ENCODE results near the gene SERPINA12.
A peak's percentile ranks its signal among the peaks of the same experiment; 100 is the strongest.
"Not testable (repeated sequence)": the region's sequence is repeated elsewhere in the genome, so short reads cannot be mapped to it uniquely, and the experiment has no call there.

Gene SERPINA12

DNA sequence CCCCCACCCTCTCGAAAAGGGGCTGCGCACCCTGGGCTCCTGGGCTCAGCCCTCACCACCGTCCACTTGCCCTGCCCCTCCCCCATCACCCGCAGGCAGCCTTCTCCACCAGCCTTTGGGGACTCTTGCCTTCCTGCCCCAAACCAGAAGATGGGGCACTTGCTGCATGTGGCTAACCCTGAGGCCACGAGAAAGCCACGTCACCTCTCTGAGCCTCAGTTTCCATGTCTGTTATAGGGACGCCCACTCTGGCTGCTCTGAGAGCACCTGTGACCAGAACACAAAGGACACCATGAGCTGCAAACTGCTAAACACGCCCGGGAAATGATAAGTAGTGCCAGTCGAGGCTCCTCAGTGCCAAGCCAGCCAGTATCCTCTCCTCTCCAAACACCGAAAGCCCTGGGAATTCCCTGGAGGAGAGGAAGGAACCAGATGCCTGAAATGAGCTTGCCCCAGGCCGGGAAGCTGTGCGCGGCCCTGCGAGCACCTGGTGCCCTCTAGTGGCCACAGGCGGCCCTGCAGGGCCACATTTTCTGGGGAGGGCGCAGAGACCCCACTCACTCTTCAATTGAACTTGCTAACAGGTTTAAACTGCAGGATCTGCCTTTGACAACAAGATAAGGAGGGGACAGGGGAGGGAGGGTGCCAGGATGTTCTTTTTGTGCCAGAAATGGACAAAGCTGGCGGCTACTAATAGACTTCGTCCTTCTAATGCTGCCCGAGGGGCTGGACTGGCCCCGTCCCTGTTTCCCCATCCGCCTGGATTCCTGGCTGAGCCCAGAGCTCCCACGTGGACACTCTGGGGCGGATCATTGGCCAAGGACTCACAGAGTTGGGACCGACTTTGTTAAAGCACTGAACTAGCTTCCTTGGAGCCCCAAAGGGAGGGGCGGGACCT is 23.1 kb downstream of the SERPINA12 start:
- peak; percentile 11 to 25 for DNase-seq

DNA sequence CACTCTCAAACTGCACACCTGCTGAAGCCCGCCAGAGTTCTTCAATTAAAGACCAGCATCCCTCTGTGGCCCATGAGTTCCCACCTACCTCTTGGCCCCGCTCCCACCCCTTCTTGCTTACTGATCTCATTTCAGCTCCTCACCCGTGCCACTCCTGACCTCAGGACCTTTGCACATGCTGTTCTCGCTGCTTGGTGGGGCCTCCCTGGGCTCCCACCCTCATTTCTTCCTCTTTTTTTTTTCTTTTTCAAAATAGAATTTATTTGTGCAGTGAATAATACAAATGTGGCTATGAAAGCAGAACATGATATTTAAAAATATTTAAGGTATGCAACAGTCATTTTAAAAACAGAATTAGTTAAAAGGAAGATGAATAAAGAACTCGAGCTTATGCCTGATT is 24.8 kb downstream of the SERPINA12 start:
- DNase-seq: no peak

DNA sequence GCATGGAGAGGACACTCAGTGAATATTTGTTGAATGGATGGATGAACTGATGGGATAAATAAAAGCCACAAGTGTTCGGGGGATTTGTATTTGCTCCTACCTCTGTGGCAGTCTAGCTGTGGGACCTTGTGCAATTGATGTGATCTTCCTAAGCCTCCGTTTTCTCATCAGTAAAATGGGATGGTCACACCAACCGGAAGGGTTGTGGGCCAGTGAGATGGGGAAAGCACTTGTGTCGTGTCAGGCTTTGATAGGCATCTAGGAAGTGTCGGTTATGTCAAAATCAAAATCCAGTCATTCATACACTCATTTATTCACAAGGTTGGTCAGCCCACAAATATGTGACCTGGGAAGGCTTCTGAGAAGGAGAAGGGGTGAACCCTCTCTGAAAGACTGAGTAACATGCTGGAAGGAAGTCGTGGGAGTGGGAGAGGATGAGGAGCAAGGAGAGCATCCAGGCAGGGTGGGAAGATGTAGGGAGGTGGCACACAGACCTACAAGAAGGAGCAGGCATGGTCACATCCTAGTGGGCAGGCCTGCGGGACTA is 25.5 kb downstream of the SERPINA12 start:
- no peak for DNase-seq

DNA sequence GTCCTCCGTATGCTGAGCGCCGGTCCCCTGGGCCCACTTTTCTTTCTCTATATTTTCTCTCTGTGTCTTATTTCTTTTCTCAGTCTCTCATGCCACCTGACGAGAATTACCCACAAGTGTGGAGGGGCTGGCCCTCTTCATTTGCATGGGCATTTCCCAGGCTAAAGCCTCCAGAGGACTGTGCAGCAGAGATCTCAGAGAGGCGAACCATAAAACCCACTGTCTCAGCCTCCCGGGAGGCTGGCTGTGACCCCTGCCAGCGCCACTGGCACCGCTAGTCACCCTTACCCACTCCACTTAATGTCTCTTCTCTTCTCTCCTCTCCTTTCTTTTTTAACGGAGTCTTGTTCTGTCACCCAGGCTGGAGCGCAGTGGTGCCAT is 26.2 kb downstream of the SERPINA12 start:
- DNase-seq: no peak

DNA sequence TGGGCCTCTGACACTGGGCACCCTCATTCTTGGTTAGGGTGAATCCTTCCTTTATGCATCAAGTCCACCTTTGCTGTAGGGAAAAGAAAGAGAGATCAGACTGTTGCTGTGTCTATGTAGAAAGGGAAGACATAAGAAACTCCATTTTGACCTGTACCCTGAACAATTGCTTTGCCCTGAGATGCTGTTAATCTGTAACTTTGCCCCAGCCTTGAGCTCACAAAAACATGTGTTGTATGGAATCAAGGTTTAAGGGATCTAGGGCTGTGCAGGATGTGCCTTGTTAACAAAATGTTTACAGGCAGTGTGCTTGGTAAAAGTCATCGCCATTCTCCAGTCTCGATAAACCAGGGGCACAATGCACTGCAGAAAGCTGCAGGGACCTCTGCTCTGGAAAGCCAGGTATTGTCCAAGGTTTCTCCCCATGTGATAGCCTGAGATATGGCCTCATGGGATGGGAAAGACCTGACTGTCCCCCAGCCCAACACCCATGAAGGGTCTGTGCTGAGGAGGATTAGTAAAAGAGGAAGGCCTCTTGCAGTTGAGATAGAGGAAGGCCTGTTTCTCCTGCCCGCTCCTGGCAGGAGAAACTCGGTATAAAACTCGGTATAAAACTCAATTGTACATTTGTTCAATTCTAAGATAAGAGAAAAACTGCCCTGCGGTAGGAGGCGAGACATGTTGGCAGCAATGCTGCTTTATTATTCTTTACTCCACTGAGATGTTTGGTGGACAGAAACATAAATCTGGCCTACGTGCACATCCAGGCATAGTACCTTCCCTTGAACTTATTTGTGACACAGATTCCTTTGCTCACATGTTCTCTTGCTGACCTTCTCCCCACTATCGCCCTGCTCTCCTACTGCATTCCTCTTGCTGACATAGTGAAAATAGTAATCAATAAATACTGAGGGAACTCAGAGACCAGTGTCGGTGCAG is 26.9 kb downstream of the SERPINA12 start:
- DNase-seq: not testable (repeated sequence)

DNA sequence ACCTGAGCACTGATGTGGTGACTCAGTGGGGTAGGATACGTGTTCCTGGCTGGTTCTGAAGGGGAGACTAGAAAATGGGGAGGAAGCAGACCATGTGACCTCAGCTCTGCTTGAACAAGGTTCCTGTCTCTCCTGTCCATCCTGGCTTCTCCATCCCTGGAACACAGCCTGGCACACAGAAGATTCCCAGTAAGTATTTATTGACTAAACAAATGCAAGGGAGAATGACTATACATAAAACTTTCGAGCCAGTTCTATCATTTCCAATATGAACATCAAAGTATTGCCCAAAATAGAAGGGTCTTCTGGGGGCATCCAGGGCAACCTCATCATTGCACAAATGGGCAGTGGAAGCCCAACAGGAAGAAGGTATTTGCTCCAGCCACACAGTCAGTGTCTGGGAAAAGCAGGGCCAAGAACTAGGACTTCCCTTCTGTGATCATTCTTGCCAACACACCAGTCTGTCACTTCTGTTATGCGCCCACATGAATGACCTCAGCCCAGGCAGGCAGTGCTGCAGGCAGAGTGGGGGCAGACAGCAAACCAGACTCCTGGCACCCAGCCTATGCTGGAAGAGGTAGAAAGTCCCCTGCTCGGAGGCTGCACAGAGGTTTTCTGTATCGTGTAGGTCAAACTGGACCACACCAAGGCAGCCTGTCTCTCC is 27.7 kb downstream of the SERPINA12 start:
- no peak for DNase-seq

DNA sequence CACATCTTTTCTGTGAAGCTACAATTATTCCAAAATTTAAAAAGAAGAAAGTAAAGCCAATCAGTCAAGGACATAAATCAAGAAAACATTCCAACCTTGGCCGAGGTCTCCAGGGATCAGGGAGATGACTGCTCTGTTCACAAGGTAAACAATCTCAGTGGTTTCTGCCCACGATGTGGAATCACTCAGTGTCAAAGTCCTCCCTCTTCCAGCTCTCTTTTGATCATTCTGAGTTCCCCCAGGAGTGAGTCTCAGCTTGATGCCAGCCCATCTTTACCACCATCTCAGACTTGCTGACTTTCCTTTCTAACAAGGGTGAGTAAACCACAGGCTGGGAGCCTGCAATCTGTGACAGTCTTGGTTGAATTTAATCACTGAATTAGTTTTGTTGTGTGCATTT is 28.5 kb downstream of the SERPINA12 start:
- DNase-seq: no peak

DNA sequence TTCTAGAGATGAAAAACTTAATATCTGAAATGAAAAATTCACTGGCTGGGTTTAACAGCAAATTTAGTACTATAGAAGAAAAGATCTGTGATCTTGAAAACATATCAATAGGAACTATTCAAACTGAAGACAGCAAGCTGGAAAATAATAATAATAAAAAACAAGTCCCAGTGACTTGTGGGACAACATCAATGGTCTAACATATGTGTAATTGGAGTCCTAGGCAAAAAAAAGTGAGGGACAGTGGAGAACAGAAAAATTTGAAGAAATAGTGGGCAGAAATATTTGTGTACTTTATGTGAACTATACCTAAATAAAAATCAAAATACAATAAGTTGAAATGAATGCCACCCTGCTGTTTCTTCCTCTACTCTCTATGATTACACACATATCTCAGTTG is 30.8 kb downstream of the SERPINA12 start:
- no peak for DNase-seq

DNA sequence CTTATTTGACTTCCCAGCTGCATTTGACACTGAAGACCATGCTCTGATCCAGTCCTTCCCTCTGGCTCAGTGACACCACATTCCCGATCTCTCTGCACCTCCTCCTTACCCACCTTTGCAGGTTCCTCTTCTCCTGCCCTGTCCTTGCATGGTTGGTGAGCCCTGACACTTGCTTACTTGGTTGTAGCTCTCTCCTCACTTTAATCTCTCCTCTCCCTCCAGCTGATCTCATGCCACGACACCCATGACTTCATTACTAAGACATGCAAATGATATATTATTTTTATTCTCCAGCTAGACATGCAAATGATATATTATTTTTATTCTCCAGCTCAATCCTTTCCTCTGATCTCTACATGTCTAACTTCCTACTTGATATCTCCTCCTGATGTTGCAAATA is 33.2 kb downstream of the SERPINA12 start, which contains the start of gene SERPINA9:
TSS of gene SERPINA9 (minus strand) at position 175 of the 400 bp plus-strand sequence. CDS start 6,357 bp downstream, outside the sequence.
- DNase-seq: no peak

DNA sequence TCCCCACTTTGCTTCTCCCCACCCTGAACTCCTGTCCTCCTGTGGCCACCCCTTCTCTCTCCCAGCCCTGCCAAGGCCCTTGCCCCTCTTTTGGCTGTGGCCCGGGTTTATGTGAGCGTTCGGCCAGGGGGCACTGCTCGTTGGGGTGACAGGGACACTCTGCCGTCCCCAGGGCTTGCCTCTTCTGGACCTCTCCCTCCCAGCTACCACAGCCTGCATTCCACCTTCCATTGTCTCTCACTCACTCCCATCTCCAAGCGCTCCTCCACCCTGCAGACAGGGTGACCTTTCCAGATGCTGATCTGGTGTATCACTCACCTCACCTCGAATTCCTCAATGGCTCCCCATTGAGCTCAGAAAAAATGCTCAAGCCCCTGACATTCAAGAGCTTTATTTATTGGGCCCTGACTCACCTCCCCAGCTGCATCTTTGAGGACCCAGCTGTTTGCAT is 34.7 kb downstream of the SERPINA12 start:
- no peak for DNase-seq

DNA sequence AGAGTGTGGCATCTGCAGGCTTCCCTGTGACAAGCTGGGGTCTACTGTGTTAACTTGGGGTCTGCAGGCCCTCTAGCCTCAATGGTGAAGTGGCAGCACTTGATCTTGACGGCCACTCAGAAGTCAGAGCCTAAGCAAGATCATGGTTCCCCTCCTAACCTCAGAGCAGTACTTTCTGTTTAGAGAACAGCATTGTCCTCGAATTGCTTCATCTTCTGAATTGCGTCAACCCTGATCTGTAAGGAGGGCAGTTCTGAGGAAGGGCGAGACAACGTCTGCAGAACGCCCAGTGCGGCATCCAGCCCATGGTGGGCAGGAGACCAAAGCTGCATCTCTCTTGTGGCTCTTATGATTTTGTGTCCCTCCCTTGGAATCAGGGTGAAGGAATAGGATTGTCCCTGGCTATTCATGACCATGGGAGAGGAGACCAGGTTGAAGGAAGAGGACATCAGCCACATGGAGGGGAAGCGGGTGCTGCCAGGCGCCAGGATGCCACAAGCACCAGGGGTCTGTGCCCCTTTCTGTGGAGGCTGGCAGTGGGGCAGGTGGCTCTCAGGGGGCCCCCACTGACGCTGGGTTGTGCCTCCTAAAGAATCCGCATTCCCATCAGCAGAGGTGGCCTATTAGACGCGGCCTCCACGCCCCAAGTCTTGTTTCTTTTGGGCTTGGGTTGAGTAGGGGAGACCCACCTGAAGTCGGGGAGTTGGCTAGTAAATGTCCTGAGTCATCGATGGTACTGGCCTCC is 35.4 kb downstream of the SERPINA12 start:
- DNase-seq: no peak

DNA sequence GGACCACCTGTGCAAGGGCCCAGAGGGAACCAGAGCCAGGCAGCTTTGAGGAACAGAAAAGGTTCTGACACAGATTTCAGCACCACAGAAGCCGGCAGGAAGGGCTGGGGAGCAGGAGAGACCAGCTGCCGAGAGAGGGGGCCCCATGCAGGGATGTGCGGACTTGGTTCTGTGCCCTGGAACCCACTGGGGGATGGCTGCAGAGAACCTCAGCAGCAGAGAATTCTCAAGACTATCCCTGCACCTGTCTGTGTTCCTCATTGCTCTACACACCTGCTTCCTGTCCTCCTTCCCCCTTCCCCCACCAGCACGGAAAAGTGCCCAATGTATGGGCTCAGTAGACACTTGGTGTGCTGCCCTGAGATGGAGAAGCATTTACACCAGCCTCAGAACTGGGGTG is 36.4 kb downstream of the SERPINA12 start:
- no peak for DNase-seq

DNA sequence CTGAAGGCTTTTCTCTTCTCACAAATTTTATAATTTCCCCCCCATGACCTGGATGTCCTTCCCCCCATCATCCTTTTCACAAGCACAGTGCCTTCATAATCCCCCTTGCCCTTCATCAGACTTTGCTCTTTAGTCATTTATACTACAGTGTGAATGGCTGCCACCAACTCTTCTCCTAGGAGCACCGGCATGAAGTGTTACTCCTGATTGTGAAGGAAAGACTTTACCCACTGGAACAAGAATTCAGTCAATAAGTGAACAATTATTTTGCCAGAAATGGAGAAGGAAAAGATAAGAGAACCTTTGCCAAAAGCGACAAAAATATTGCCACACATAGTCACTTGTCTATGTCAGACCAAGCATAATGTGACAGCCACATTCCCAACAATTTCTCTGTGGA is 38.2 kb downstream of the SERPINA12 start:
- DNase-seq: no peak

DNA sequence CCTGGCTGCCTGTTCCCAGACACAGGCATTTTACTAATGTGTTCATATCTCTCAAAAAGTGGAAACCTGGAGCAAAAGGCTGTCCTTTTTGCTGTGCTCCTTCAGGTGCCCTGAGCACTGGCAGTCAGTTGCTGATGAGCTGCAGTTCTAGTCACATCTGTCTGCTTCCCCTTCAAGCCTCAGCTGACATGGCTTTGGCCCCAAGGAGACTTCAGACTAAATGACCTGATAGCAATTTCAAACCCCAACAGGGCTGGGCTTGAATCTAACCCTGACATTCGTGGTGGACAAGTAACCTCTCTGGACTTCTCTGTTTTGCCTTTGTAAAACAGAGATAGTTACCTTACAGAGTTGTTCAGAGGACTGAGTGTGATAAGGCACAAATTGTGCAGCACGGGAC is 39.0 kb downstream of the SERPINA12 start:
- DNase-seq: no peak

DNA sequence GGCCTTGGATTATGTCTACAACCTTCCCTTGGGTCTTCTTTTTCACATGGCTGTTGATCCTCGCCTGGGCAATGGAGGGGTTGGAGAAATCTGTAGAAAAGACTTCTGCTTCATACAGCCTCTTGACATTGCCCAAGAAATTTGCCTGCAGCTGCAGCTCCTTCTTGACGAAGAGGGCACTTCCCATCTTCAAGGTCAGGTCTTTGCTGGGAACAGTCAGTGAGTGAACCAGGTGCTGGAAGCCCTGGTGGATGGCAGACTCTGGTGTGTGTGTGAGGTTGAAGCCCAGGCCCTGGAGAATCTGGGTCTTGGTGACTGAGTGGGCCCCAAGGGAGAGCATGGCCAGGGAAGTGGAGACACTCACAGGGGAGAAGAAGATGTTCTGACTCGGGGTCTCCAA is 40.0 kb downstream of the SERPINA12 start:
- DNase-seq: no peak

DNA sequence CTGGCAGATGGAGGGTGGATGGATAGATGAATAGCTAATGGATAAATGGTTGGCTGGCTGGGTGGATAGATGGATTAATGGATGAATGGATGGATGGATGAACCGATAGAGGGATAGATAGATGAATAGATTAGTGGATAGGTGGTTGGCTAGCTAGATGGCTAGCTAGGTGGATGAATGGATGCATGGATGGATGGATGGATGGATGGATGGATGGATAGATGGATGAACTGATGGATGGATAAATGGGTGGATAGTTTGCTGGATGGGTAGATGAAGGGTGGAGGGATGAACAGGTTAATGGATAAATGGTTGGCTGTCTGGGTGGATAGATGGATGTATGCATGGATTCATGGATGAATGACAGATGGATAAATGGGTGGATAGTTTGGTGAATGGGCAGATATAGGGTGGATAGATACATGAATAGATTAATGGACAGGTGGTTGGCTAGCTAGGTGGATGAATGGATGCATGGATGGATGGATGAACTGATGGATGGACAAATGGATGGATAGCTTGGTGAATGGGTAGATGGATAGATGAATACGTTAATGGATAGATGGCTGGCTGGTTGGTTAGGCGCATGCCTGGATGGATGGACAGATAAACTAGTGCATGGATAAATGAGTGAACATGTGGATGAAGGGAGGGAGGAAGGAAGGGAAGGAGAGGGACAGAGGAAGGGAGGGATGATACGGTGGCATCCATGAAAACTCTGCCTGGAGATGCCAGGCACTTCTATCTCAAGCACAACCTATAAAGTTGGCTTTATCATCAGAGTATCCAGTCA is 41.3 kb downstream of the SERPINA12 start:
- DNase-seq: no peak

DNA sequence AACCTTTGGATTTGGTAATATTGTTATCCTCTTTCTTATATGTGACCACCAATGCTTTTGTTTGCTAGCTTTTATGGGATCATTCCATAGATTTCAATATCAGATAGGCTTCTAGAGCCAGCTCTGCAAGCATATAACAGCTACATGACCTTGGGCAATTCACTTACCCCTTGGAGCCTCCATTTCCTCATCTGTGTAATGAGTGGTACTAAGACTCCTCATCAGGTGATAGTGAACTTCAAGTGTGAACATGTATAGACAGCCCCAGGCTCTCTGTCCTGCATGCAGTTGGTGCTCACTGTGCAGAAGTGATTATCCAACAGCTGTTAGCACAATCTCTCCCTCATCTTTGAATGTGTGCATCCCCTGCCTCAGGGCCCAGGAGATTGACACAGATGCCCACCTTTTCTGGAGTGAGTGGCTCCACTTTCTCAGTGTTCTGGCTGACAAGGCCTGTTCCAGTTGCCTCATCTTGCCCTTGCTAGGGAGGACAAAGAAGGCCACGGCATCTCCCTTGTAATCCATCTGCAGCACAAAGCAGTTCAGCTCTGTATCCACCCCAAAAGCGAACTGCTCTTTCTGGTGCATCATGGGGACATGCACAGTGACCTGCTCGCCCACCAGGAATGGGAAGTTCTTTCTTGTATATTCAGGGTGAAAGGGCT is 42.4 kb downstream of the SERPINA12 start:
- no peak for DNase-seq

DNA sequence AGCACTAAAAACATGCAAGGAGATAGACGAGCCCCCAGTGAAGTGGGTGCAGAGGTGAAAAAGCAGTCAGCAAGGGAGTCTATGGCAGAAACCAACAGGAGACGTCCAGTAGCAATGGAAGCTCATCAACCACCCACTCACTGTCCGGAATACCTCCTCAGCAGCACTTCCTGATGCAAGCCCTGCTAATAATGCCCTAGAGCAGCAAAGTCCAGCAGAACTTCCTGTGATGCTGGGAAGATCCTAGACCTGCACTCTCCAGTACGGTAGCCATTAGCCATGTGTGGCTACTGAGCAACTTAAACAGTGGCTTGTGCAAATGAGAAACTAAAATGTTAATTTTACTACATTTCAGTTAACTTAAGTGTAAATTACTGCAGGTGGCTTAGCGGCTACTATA is 44.2 kb downstream of the SERPINA12 start:
- no peak for DNase-seq

DNA sequence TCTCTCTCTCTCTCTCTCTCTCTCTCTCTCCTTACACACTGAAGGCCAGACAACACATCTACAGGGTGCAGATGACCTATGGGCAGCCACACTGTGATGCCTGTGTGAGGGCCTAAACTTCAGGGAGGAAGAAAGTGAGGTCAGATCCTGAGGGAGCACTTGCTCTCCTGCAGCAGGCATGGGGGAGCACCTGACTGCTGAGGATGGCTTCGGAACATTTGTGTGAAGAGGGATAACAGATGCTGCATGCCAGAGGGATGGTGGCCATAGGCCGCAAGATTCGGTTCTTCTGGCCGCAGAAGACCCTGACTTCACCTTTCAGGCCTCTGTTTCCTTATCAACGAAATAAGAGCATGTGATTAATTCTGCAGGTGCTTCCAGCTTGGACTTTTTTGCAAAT is 45.0 kb downstream of the SERPINA12 start:
- DNase-seq: no peak

DNA sequence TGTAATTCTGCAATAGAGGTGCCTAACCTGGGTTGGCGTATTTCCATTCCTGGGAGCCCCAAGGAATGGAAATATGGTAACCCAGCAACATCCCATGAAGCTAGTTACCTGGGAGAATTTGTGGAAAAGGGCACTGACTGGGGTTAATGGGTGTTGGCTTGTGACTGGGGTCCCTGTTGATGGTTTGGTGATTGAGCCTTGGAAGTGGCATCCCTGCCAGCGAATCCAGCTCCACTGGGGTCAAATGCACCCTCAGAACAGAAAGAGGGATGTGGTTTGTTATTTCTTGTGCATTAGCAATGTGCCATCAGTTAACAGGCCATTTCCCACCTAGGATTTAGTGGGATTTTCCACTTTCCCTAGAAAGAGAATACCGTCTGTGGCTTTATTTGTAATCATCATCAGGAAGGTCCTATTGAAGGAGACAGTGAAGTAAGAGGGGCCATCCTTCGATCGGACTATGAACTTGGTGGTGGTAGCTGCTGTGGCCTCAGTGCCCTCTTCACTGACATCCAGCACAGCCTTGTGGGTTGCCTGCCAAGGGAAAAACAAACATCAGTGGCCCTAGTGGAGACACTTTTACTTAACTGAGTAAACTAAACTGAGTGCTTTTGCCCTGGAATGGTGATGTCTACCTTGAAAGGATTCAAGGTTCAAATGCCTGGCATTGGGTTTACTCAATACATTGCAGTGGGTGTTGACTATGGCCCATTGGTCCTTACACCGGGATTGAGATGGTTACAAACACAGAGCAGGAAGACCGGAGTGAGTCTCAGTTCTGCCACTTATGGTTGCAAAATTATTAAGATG is 46.3 kb downstream of the SERPINA12 start:
- DNase-seq: no peak
